Neural progenitor cell (in vitro differentiated cells): ENCODE results near the gene ABCC3. TPM values are rescaled to one million over a fixed set of nuclear protein-coding genes. Genes with fewer than 3 reads are reported as not detected.

Experiments used
- DNase-seq: peaks from one replicate; pipeline ENCODE4 v3.0.0-alpha.2; 2016; ENCODE audit warnings: low spot score
- H2AFZ ChIP-seq: fragments of 200-600 bp; sonication (generic); replicated peaks from 2 replicates; pipeline ENCODE4 v1.6.1; 2016; ENCODE audit warnings: antibody characterized with exemption
- H3F3A ChIP-seq: fragments of 200-600 bp; sonication (generic); 2 replicates; pipeline ENCODE4 v1.6.1; 2016; ENCODE audit warnings: antibody characterized with exemption, low read depth
- H3K27ac ChIP-seq: fragments of 200-600 bp; sonication (generic); 2 replicates; pipeline ENCODE4 v1.5.1; 2016; ENCODE audit warnings: mild to moderate bottlenecking
- H3K27me3 ChIP-seq: fragments of 200-600 bp; sonication (generic); 2 replicates; pipeline ENCODE4 v1.6.1; 2016; ENCODE audit warnings: mild to moderate bottlenecking, moderate library complexity
- H3K36me3 ChIP-seq: fragments of 200-600 bp; sonication (generic); 2 replicates; pipeline ENCODE4 v1.5.1; 2016
- H3K4me1 ChIP-seq: fragments of 200-600 bp; sonication (generic); 2 replicates; pipeline ENCODE4 v1.6.1; 2016; ENCODE audit warnings: mixed run types
- H3K4me2 ChIP-seq: fragments of 200-600 bp; sonication (generic); 2 replicates; pipeline ENCODE4 v1.6.1; 2016
- H3K4me3 ChIP-seq: fragments of 200-600 bp; sonication (generic); 2 replicates; pipeline ENCODE4 v1.5.1; 2016
- H3K79me2 ChIP-seq: fragments of 200-600 bp; sonication (generic); 2 replicates; pipeline ENCODE4 v1.6.1; 2016; ENCODE audit warnings: low read depth
- H3K9ac ChIP-seq: fragments of 200-600 bp; sonication (generic); 2 replicates; pipeline ENCODE4 v1.6.1; 2016
- H3K9me3 ChIP-seq: fragments of 200-600 bp; sonication (generic); 2 replicates; pipeline ENCODE4 v1.5.1; 2016; ENCODE audit warnings: low read depth
- H4K20me1 ChIP-seq: fragments of 200-600 bp; sonication (generic); 2 replicates; pipeline ENCODE4 v1.6.1; 2016; ENCODE audit warnings: low read depth
- H3K27ac Mint-ChIP-seq: 3 replicates; pipeline ENCODE4 v1.8.0; 2021; ENCODE audit warnings: mixed read lengths
- H3K27me3 Mint-ChIP-seq: 2 replicates; pipeline ENCODE4 v1.8.0; 2022; ENCODE audit warnings: low read depth, mild to moderate bottlenecking, inconsistent platforms, moderate library complexity, mixed read lengths; ENCODE audit not compliant: insufficient read depth
- H3K36me3 Mint-ChIP-seq: 3 replicates; pipeline ENCODE4 v1.8.0; 2021; ENCODE audit warnings: mixed read lengths
- H3K4me1 Mint-ChIP-seq: 3 replicates; pipeline ENCODE4 v1.8.0; 2021; ENCODE audit warnings: mixed read lengths
- H3K4me3 Mint-ChIP-seq: 3 replicates; pipeline ENCODE4 v1.8.0; 2021; ENCODE audit warnings: mild to moderate bottlenecking, moderate library complexity, mixed read lengths
- H3K9me3 Mint-ChIP-seq: 3 replicates; pipeline ENCODE4 v1.8.0; 2020; ENCODE audit warnings: mixed read lengths
- EZH2 ChIP-seq: fragments of 200-600 bp; sonication (generic); IDR thresholded peaks from 2 replicates; pipeline ENCODE4 v1.6.1; 2017; ENCODE audit warnings: antibody characterized with exemption, mild to moderate bottlenecking, moderate library complexity
- EZH2phosphoT487 ChIP-seq: fragments of 200-600 bp; sonication (generic); IDR thresholded peaks from 2 replicates; pipeline ENCODE4 v1.6.1; 2017; ENCODE audit warnings: antibody characterized with exemption
- total RNA-seq: library from RNA; depleted of rRNA; stranded (reverse); fragments of >200 nt; gene quantifications from 2 replicates; pipeline ENCODE4 v1.2.3, GENCODE V29; 2015; ENCODE audit warnings: low replicate concordance
- TF ChIP-seq, protein P1 (sequence below): fragments of 200-600 bp; sonication (generic); IDR thresholded peaks from 2 replicates; pipeline ENCODE4 v1.5.1; 2017; ENCODE audit warnings: antibody characterized with exemption, mild to moderate bottlenecking

Gene ABCC3
- total RNA-seq, 1 donor from 2014 or later, result not detected

DNA sequence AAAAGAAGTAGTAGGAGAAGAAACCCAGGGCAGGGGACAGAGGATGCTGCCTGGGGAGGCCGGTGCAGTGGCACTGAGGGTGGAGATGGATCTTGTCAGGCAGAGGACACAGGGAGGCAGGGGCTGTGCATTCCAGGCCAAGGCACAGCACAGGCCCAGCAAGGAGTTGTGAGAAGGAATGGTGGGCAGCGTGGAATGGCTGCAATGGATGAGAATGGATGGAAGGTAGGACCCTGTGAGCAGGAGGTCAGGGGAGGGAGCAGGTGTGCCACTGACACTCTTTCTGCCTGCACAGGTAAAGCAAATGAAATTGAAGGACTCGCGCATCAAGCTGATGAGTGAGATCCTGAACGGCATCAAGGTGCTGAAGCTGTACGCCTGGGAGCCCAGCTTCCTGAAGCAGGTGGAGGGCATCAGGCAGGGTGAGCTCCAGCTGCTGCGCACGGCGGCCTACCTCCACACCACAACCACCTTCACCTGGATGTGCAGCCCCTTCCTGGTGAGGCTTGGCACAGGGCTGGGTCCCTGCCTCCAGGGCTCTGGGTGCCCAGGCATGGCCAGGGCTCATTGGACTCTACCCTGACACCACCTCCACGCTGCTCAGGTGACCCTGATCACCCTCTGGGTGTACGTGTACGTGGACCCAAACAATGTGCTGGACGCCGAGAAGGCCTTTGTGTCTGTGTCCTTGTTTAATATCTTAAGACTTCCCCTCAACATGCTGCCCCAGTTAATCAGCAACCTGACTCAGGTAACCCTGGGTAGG, 32.8 kb downstream of the ABCC3 start:
- peaks cover 8% of the 10 kb centered on the region for H3K27me3 Mint-ChIP-seq

DNA sequence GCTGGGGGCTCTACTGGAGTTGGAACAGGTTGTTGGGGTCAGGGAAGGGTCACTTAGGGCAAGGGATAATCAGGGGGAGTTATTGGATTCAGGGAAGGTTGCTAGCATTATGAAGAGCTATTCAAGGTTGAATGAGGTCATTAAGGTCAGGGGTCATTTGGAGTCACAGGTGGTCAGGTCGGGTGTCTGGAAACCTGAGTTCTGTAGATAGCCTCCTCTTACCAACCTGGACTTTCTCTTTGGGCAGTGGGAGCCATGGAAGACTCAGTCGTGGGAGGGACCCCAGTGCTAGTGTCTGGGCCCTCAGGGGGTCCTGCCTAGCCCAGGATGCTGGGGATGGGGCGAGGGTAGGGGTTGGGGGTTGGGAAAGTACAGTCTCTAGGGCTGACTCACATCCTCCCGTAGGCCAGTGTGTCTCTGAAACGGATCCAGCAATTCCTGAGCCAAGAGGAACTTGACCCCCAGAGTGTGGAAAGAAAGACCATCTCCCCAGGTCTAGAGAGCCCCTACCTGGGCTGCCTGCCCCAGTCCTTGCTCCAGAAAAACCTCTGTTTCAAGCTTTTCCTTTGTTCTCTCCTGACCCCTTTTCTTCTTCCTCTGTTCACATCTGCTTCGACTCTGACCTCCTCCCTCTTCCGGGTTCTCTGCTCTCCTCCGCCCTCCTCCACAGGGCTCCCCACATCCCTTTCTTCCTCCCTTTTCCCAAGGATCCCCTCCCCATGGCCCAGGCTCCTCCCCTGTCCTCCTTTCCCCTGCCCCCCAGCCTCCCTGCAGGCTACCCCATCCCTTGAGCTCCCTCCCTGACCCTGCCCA, 33.5 kb downstream of the ABCC3 start:
- peak overlapping the region; percentile 34 for H2AFZ ChIP-seq
- DNase-seq, result no peak
- no peak overlapping the region for H3K9ac ChIP-seq
- peak overlapping the region; percentile 6 for H3K4me2 ChIP-seq
- no peak overlapping the region for H3K4me3 ChIP-seq
- Mint-ChIP-seq H3K27ac (no peak overlapping the region), H3K36me3 (no peaks in the 10 kb centered on the region), H3K4me3 (peak overlapping the region; percentile 31), H3K4me1 (peaks cover 9% of the 10 kb centered on the region), H3K9me3 (no peaks in the 10 kb centered on the region), H3K27me3 (peaks cover 8% of the 10 kb centered on the region)
- no peaks in the 10 kb centered on the region for H3K36me3 ChIP-seq
- H3K27ac ChIP-seq, result no peak overlapping the region
- H3K4me1 ChIP-seq, result peaks cover 9% of the 10 kb centered on the region
- no peaks in the 10 kb centered on the region for H4K20me1 ChIP-seq
- TF ChIP-seq EZH2, result no peak
- TF ChIP-seq, protein P1, sequence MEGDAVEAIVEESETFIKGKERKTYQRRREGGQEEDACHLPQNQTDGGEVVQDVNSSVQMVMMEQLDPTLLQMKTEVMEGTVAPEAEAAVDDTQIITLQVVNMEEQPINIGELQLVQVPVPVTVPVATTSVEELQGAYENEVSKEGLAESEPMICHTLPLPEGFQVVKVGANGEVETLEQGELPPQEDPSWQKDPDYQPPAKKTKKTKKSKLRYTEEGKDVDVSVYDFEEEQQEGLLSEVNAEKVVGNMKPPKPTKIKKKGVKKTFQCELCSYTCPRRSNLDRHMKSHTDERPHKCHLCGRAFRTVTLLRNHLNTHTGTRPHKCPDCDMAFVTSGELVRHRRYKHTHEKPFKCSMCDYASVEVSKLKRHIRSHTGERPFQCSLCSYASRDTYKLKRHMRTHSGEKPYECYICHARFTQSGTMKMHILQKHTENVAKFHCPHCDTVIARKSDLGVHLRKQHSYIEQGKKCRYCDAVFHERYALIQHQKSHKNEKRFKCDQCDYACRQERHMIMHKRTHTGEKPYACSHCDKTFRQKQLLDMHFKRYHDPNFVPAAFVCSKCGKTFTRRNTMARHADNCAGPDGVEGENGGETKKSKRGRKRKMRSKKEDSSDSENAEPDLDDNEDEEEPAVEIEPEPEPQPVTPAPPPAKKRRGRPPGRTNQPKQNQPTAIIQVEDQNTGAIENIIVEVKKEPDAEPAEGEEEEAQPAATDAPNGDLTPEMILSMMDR, result no peak
- TF ChIP-seq EZH2phosphoT487, result no peak
- H3F3A ChIP-seq, result no peaks in the 10 kb centered on the region
- H3K79me2 ChIP-seq, result no peaks in the 10 kb centered on the region
- no peaks in the 10 kb centered on the region for H3K27me3 ChIP-seq
- no peaks in the 10 kb centered on the region for H3K9me3 ChIP-seq

More for the DNA sequence above, 32.8 kb downstream of the ABCC3 start:
- TF ChIP-seq EZH2phosphoT487 (no peak), EZH2 (no peak)
- TF ChIP-seq, protein P1, result no peak
- Histone ChIP-seq H3K79me2 (no peaks in the 10 kb centered on the region), H3K36me3 (no peaks in the 10 kb centered on the region), H3F3A (no peaks in the 10 kb centered on the region), H3K4me3 (no peak overlapping the region), H3K4me1 (peaks cover 9% of the 10 kb centered on the region), H3K9me3 (no peaks in the 10 kb centered on the region), H2AFZ (no peak overlapping the region), H4K20me1 (no peaks in the 10 kb centered on the region), H3K9ac (no peak overlapping the region), H3K27me3 (no peaks in the 10 kb centered on the region), H3K4me2 (no peak overlapping the region), H3K27ac (no peak overlapping the region)
- no peak for DNase-seq
- peaks cover 14% of the 10 kb centered on the region for H3K4me1 Mint-ChIP-seq
- H3K27ac Mint-ChIP-seq, result no peak overlapping the region
- H3K36me3 Mint-ChIP-seq, result no peaks in the 10 kb centered on the region
- no peak overlapping the region for H3K4me3 Mint-ChIP-seq
- H3K9me3 Mint-ChIP-seq, result no peaks in the 10 kb centered on the region

DNA sequence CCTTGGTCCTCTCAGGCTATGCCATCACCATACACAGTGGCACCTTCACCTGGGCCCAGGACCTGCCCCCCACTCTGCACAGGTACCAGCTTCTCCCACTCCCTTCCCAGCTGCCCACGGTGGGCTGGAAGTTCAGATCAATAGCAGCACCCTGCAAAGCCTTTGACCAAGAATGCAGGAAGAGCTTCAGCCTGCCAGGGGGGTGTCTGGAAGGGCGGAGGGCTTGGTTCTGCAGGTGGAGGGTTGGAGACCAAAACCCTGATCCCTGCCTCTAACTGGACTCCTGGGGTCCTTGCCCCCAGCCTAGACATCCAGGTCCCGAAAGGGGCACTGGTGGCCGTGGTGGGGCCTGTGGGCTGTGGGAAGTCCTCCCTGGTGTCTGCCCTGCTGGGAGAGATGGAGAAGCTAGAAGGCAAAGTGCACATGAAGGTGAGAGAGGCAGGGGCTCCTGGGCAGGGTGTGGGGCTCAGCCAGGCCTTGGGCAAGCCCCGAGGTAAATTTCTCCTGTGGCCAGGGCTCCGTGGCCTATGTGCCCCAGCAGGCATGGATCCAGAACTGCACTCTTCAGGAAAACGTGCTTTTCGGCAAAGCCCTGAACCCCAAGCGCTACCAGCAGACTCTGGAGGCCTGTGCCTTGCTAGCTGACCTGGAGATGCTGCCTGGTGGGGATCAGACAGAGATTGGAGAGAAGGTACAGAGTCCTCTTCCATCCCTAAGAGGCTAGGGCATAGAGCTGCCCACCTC, 34.3 kb downstream of the ABCC3 start:
- Histone ChIP-seq H3F3A (no peaks in the 10 kb centered on the region), H3K36me3 (no peaks in the 10 kb centered on the region), H4K20me1 (no peaks in the 10 kb centered on the region), H3K27me3 (no peaks in the 10 kb centered on the region), H3K9ac (no peak overlapping the region), H3K4me2 (peak overlapping the region; percentile 6), H3K4me3 (no peak overlapping the region), H3K4me1 (peaks cover 9% of the 10 kb centered on the region), H3K9me3 (no peaks in the 10 kb centered on the region), H3K27ac (no peak overlapping the region), H2AFZ (peak overlapping the region; percentile 34), H3K79me2 (no peaks in the 10 kb centered on the region)
- H3K27ac Mint-ChIP-seq, result no peak overlapping the region
- no peaks in the 10 kb centered on the region for H3K9me3 Mint-ChIP-seq
- H3K27me3 Mint-ChIP-seq, result peaks cover 8% of the 10 kb centered on the region
- no peak for DNase-seq
- no peak overlapping the region for H3K4me3 Mint-ChIP-seq
- peaks cover 8% of the 10 kb centered on the region for H3K4me1 Mint-ChIP-seq
- H3K36me3 Mint-ChIP-seq, result no peaks in the 10 kb centered on the region
- TF ChIP-seq EZH2phosphoT487 (no peak), EZH2 (no peak)
- TF ChIP-seq, protein P1, result no peak
